Stomach (tissue), 4 donors: Measurements from ENCODE around the gene RGS6.

Experiments
- POLR2A ChIP-seq, 4 donors: fragments of 450-650 bp; IDR thresholded peaks; one replicate each; pipeline ENCODE4 v1.6.1; 2016; ENCODE audit warnings: antibody characterized with exemption in 4 of 4, control low read depth in 2 of 4, mild to moderate bottlenecking in 1 of 4, moderate library complexity in 1 of 4
- TF ChIP-seq, protein P1 (sequence below), 7 experiments: fragments of 450-650 bp in 4 of 7; fragments of 200-600 bp in 3 of 7; sonication (generic) in 3 of 7; IDR thresholded peaks; one replicate each; pipeline ENCODE4 v1.5.1; 2016 to 2019; ENCODE audit warnings: antibody characterized with exemption in 7 of 7, control low read depth in 2 of 7, mild to moderate bottlenecking in 1 of 7

DNA sequence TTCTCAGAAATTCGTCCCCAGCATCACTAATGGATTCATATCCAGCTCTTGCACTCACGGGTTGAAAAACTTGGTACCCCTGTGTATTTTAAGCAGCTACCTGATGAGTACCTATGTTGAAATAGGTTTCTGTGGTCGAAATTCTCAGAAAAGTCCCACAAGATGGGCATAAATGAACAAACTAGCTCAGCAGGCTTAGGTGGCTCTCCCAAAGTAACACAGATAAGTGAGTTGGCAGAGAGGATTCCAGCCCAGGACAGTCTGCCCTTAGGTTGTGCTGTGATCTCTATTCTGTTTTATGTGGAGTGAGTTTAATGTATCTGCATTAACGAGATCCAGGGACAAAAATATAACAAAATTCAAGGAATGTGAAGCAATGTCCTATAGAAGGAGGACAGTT, 92.3 kb downstream of the RGS6 start:
- TF ChIP-seq, protein P1, sequence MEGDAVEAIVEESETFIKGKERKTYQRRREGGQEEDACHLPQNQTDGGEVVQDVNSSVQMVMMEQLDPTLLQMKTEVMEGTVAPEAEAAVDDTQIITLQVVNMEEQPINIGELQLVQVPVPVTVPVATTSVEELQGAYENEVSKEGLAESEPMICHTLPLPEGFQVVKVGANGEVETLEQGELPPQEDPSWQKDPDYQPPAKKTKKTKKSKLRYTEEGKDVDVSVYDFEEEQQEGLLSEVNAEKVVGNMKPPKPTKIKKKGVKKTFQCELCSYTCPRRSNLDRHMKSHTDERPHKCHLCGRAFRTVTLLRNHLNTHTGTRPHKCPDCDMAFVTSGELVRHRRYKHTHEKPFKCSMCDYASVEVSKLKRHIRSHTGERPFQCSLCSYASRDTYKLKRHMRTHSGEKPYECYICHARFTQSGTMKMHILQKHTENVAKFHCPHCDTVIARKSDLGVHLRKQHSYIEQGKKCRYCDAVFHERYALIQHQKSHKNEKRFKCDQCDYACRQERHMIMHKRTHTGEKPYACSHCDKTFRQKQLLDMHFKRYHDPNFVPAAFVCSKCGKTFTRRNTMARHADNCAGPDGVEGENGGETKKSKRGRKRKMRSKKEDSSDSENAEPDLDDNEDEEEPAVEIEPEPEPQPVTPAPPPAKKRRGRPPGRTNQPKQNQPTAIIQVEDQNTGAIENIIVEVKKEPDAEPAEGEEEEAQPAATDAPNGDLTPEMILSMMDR (IDR thresholded peaks at IDR 0.05): no peak
- TF ChIP-seq POLR2A (IDR thresholded peaks at IDR 0.05): no peak
